DMS79 (cell line): Measurements from ENCODE around the gene PDE11A.

Experiments
- DNase-seq: peaks from one replicate; lab custom pipeline; 2025; lab: John Stamatoyannopoulos, UW

The PDE11A gene

GRCh38 chr2:177667626-177668025, 405.0 kb downstream of the PDE11A start:
- no peak for DNase-seq

GRCh38 chr2:177666408-177666807, 406.2 kb downstream of the PDE11A start:
- no peak for DNase-seq

DNA sequence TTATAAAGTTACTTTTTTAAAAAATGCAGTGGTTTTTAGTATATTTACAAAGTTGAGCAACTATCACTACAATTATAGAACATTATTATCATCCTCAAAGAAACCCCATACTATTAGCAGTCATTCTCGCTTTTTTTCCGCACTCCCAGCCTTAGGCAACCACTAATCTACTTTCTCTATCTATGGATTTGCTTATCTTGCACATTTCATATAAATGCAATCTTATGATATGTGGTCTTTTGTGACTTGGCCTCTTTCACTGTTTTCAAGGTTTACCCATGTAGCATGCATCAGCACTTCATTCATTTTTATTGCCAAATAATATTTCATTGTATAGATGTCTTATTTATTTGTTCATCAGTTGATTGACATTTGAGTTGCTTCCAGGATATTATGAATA, 406.6 kb downstream of the PDE11A start:
- no peak for DNase-seq

DNA sequence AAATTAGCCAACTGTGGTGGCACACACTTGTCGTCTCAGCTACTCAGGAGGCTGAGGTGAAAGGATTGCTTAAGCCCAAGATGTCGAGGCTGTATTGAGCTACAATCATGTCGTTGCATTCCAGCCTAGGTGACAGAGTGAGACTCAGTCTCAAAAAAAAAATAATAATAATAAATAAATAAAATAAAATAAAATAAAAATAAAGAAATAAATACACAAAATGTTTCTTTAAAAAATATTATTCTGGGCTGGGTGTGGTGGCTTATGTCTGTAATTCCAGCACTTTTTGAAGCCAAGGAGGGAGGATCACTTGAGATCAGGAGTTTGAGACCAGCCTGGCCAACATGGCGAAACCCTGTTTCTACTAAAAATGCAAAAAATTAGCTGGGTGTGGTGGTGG, 407.2 kb downstream of the PDE11A start:
- DNase-seq, result no peak

- DNase-seq, result no peak
Measured at GRCh38 chr2:177662895-177663294, 409.7 kb downstream of the PDE11A start.

DNA sequence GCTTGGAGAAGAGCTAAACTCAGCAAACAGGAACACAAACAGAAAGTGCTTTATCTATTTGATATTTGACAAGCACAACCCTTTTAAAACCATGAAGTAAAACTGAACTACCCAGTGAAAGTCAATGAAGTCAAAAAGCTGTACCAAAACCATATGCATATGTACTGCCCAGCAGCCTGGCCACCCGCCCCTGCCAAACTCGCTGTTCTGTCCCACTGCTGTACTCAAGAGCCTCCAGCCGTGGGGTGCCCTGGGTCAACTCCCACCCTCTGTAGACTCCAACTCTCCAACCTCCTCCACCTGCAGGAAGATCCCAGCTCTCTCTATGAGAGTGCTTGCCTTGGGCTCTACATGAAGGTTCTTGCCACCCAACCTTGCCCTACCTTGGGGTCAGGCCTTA, 411.8 kb downstream of the PDE11A start:
- no peak for DNase-seq

- no peak for DNase-seq
Measured at GRCh38 chr2:177658309-177658708, 414.3 kb downstream of the PDE11A start.

GRCh38 chr2:177651833-177652232, 420.7 kb downstream of the PDE11A start:
- no peak for DNase-seq

DNA sequence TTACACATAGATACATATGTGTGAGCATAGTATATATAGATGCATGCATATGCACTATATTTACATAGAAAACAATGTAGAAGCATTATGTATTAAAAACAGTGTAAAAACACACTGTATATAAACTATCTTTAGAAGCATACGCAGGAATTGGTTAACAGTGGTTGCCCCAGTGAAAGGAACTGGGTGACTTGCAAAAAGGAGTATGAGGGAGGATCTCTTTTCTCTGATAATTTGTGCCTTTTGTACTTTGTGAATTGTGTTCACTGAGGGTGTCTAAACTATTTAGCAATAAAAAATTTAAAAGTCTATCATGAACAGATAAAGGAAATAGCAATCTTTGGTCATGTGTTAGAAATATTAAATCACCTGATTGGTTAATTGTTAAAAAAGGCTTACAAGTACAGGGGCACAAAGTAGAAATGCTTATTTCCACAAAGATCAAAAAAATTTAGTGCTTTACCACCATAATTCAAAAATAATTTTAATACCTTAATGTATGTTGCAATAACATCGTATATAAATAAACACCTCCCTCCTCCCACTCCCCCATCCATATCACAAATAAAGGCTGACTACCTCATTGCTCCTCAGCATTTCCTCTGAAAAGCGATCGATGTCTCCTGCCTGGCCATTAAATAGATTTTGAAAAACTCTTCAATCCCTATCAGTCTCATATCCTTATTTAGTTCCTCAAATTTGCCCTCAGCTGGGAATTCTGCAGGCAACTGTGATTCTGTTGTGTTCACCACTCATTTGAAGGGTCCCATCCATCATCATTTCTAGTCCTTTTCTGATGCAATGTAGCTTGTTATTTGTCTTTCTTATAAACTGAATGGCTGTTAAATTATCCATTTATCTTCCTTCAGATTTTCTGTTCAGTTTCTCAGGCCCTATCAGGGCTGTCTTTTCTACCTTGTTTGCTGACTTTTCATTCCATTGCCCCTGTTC, 422.7 kb downstream of the PDE11A start:
- DNase-seq, result no peak

- no peak for DNase-seq
Measured at GRCh38 chr2:177646791-177647190, 425.8 kb downstream of the PDE11A start.

DNA sequence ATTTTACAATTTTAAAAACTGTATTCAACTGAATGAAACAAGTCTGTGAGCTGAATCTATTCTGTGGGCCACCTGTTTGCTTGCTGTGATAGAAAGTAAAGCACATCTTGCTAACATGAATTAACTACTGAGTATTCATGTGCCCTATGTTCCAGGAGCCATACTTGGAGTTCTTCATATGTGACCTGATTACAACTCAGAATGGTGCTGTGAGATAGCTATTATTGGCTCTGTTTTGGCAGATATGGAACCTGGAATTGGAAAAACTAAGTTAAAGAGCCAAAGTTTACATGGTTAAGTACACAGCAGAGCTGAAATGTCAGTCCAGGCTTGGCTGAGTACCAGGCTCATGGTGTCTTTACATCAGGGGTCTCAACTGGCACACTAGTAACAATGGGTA, 426.3 kb downstream of the PDE11A start:
- no peak for DNase-seq

GRCh38 chr2:177641331-177641730, 431.2 kb downstream of the PDE11A start:
- no peak for DNase-seq

DNA sequence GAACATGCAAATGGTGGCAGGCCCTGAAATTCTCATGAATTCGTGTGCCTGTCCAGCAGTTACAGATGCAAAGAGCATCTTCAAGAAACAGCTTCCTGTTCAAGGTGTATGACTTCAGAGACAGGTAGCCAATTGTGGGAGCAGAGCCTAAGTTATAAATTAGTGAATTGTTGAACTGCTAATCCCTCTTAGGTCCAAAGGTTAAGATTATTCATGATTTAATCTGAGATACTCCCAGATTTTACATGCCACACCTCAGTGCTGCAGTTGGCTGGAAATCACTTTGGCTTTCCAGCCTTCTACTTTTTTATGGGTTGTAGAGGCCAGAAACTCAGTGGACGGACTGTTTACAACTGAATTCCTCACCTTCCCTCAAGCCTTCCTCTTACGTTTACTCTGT, 432.2 kb downstream of the PDE11A start:
- no peak for DNase-seq

DNA sequence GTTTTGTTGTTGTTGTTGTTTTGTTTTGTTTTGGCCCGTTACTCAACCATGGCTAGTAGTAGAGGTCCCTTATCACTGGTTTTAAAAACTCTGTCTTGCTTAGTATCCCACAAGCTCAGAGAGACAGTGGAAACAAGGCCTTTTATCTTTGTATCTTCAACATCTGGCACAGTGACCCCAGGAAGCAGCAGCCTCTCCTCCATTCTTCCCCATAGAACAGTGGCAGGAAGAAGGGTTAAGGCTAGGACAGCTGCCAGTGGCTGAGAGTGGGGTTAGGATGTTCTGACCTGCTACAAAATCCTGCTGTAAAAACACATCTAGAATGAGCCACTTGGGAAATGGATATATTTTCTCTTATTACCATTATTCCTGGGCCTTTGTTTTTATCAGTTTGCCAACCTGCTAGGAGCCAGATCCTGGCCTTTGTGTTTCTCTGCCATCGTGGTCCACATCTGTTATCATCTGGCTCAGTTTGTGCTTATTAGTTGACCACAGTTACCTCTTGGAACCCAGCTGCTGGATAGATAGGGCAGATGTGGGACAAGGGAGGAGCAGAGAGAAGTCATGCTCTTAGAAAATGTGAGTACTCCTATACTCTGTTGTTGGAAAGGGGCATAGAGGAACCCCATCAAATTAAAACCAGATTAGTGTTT, 433.2 kb downstream of the PDE11A start:
- DNase-seq, result no peak

- no peak for DNase-seq
Measured at GRCh38 chr2:177638507-177638906, 434.1 kb downstream of the PDE11A start.

DNA sequence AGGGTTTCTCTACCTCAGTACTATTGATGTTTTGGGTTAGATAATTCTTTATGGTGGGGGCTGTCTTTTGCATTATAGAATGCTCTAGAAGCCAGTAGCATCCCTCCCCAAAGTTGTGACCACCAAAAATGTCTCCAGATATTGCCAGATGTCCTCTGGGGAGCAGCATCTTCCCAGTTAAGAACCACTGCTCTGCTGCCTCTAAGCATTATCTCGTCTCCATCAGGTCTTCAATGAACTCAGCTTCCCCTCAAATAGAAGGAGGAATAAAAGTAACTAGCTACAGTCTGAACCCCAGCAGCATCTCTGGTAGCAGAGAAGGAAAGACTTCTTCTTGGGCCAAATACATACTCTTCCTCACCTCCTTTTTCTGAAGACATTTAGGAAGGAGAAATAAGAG, 435.9 kb downstream of the PDE11A start:
- DNase-seq, result no peak

GRCh38 chr2:177635696-177636095, 436.9 kb downstream of the PDE11A start:
- no peak for DNase-seq

GRCh38 chr2:177633910-177634294, 438.7 kb downstream of the PDE11A start:
- DNase-seq, result no peak

- no peak for DNase-seq
Measured at GRCh38 chr2:177633111-177633510, 439.5 kb downstream of the PDE11A start.

DNA sequence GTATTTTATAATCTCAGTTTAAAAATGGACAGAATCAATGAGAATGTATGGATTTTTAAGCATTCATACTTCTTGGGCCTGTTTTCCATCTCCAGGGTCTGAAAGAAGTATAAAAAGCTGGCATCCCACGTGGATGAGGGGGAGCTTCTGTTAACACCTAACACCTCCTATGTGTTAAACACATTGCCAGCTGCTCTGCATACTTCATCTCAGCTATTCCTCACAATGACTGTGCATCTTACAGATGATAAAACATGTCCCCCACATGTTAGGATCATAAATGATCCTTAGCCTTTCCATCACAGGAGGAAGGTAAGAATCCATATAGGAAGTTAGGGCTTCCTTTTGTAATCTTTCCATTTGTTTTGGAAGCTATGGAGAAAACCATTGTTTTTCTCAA, 440.9 kb downstream of the PDE11A start:
- no peak for DNase-seq

GRCh38 chr2:177629357-177630024, 443.1 kb downstream of the PDE11A start:
- no peak for DNase-seq

DNA sequence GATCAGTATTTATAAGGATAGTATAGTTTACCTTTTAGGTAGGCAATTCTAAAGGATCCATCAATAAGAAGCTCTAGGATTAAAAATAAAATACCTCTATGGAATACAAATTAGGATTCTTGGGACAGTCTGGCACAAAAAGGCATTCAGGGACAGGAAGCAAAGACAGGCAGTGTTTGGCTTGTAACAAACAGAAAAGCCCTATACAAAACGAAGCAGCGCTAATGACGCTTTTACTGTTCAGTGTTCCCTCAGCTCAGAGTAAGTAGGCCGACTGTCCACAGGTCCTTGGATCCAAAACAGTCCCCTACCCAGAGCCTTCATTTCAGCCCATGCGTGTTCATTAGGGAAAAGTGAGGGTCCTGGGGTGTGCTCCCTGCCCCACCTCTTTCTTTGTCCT, 443.7 kb downstream of the PDE11A start:
- no peak for DNase-seq
